ENCODE data around the gene MRPL38.
"Not testable (repeated sequence)": the region's sequence is repeated elsewhere in the genome, so short reads cannot be mapped to it uniquely, and the experiment has no call there.

The MRPL38 gene

DNA sequence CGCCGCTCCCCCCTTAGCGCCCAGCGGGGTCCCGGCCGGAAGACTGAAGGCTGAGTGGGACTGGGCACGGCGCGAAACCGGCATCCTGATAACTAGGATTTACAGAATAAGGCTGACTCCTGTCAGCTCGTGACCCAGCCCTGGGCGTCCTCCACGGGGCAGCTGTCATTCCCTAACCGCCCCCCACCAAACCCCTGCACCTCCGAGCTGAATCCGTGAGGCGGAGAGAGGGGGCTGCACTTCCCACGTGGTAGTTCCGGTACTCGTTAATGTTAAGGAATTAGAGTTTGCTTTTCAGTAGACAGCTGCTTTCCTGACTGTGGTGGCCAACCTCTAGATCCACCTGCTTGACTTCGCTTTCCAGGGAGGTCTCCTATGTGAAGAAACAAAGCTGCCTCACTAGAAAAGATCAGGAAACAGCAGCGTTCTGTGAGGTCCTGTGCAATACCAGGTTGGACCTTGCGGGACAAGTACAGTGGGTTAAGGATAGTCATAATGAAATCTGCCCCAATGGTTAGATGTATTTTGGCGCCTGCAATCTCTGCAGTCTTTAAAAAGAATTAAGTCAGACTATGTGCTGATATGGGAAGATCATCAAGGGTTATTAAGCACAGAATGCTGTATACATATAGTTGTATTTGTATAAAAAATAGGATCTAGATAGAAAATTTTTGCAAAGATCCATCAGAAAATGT is 48.5 kb downstream of the MRPL38 start:
- peak overlapping the region; percentile 98 for H3K9ac ChIP-seq
- H4K20me1 ChIP-seq: peaks cover 13% of the 10 kb centered on the region; the same call in 1 of the 2 replicates
- peak overlapping the region; percentile 88 for H3K4me3 ChIP-seq
- H3K36me3 ChIP-seq: peaks cover 18% of the 10 kb centered on the region
- H3K4me2 ChIP-seq: peak overlapping the region; percentile 94
- H3K27ac ChIP-seq: peak overlapping the region; percentile 97
- TF ChIP-seq Cebpa-rat (IDR thresholded peaks at IDR 0.05): no peak
- no peaks in the 10 kb centered on the region for H3K9me3 ChIP-seq
- H3K27me3 ChIP-seq: no peaks in the 10 kb centered on the region
- H3K4me1 ChIP-seq: peaks cover 50% of the 10 kb centered on the region

DNA sequence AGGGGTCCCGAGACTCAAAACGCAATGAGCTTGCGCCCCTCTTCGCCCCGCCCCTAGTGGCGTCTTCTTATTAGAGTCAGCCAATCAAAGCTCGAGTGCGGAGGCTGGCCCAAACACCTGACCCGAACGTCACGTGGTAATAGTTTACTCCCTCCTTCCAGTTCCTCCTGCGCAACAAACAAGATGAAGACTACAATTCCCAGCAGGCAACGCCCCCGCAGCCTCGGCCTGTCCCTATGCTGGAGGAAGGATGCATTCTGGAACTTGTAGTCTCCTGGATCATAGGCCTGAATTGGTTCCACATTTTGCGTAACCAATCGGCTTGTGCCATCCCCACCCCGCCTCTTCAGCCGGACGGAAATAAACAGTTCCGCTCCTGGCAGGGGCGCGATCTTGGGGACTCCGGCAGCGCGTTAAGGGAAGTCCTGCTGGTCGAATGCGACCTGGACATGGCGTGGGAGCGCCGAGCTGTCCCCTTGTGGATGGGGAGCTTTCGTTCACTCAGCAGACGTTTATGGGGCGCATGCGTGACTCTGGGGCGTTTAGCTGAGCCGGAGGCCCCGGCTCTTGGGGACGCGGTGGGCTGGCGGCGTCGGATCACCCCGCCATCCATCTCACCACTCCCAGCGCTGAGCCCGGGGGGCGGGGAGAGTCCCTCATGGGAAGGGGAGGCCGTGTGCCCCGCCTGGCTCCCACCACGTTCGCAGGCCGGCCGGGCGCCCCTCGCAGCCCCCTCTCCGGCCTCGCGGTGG is 49.2 kb downstream of the MRPL38 start, which contains the start of gene WBP2:
TSS of gene WBP2 (minus strand) at position 26 of the 752 bp plus-strand sequence. CDS start 38 bp downstream, outside the sequence.
- Histone ChIP-seq H3K4me1 (peaks cover 45% of the 10 kb centered on the region), H3K4me3 (peak within 1 kb of the TSS; percentile 88), H3K27ac (peak within 1 kb of the TSS; percentile 97), H3K4me2 (peak within 1 kb of the TSS; percentile 95), H3K27me3 (no peaks in the 10 kb centered on the region), H3K36me3 (peaks cover 25% of the 10 kb centered on the region), H3K9me3 (no peaks in the 10 kb centered on the region), H4K20me1 (peaks cover 13% of the 10 kb centered on the region; the same call in 1 of the 2 replicates), H3K9ac (peak within 1 kb of the TSS; percentile 98)
- TF ChIP-seq Cebpa-rat (IDR thresholded peaks at IDR 0.05): 0 out of 2 replicates have a peak, but pooled peaks have one; percentile 8

DNA sequence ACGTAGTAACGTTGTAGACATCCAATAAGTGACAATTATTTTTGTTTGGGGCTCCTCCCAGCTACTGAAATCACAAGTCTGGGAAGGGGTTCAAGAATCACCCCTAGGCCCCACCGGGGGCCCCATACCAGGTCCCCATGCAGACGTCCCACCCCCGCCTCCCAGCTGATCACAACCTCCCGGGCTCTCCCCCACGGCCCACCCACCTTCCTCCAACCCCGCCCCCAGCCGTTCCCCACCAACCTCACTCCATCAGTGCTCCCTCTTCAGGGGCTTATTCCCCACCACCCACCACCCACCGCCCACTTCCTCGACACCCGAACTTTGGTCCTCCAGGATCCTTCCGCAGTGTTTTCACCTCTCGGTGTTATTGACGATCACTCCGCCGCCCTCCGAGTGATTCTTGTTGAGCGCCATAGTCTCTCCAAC is 49.8 kb downstream of the MRPL38 start:
- H3K27me3 ChIP-seq: no peaks in the 10 kb centered on the region
- no peaks in the 10 kb centered on the region for H3K9me3 ChIP-seq
- peaks cover 13% of the 10 kb centered on the region; the same call in 1 of the 2 replicates for H4K20me1 ChIP-seq
- H3K27ac ChIP-seq: peak overlapping the region; percentile 64
- H3K9ac ChIP-seq: peak overlapping the region; percentile 80
- peaks cover 45% of the 10 kb centered on the region for H3K4me1 ChIP-seq
- peak overlapping the region; percentile 88 for H3K4me3 ChIP-seq
- peak overlapping the region; percentile 95 for H3K4me2 ChIP-seq
- peaks cover 31% of the 10 kb centered on the region for H3K36me3 ChIP-seq
- TF ChIP-seq Cebpa-rat (IDR thresholded peaks at IDR 0.05): no peak

DNA sequence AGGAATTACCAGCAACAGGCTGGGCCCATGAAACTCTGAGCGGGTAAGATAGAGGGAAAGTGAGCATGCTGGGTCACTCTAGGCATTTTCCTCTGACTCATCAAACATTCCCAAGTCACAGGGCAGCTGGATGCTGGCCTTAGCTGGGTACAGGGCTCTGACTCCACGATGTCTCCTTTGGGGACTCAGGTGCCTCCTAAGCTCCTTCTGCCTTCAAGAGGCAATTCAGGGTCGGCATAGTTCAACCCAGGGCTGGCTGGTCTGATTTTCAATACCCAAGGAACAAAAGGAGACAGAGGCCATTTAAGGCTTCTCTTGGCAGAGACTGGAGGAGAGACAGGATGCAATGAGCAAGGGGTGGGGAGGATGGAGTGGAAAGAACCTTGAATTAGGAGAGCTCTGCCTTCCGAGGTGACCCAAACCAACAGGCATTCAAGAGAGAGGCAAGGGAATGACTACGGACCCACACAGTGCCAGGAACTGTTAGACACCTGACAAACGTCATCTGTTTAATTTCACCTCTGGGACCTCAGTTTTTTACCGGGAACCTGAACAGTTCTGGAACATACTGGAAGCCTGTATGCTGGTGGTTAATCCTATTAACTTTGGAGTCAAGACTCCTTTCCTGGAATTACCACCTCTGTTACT is 50.5 kb downstream of the MRPL38 start:
- H3K27me3 ChIP-seq: no peaks in the 10 kb centered on the region
- no peak for TF ChIP-seq Cebpa-rat (IDR thresholded peaks at IDR 0.05)
- peak overlapping the region; percentile 95 for H3K4me2 ChIP-seq
- H4K20me1 ChIP-seq: peaks cover 13% of the 10 kb centered on the region; the same call in 1 of the 2 replicates
- peaks cover 47% of the 10 kb centered on the region for H3K4me1 ChIP-seq
- peak overlapping the region; percentile 80 for H3K9ac ChIP-seq
- H3K9me3 ChIP-seq: no peaks in the 10 kb centered on the region
- peak overlapping the region; percentile 64 for H3K27ac ChIP-seq
- H3K4me3 ChIP-seq: peak overlapping the region; percentile 88
- H3K36me3 ChIP-seq: peaks cover 38% of the 10 kb centered on the region

DNA sequence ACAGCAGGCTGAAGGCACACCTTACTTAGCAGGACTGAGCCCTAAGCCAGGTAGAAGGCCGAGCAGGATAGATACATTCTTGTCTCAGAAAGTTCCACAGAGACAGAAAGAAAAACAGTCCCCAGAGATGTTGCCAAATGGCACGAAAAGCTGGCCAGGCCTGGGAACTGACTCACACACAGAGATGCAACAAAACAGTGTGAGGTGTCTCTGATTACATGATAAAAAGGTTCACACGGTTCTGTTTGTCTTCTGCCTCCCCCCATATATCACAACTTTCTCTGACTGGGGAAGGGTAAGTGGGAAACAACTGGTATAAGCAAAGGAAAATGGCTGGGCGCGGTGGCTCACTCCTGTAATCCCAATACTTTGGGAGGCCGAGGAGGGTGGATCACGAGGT is 51.3 kb downstream of the MRPL38 start:
- Histone ChIP-seq H3K36me3 (peaks cover 46% of the 10 kb centered on the region), H4K20me1 (peaks cover 13% of the 10 kb centered on the region; the same call in 1 of the 2 replicates), H3K4me2 (peak overlapping the region; percentile 95), H3K4me1 (peaks cover 46% of the 10 kb centered on the region), H3K27me3 (no peaks in the 10 kb centered on the region), H3K4me3 (no peak overlapping the region), H3K9ac (peak overlapping the region; percentile 80; the same call in 1 of the 2 replicates), H3K9me3 (no peaks in the 10 kb centered on the region), H3K27ac (no peak overlapping the region)
- no peak for TF ChIP-seq Cebpa-rat (IDR thresholded peaks at IDR 0.05)

DNA sequence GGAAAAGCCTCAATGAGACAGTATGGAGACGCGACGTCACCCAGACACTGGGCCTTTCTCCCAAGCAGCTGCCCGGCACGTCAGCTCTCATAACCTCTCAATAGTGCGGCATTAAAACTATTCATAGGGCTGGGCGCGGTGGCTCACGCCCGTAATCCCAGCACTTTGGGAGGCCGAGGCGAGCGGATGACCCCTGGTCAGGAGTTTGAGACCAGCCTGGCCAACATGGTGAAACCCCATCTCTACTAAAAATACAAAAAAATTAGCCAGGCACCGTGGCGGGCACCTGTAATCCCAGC is 53.0 kb downstream of the MRPL38 start:
- H3K27me3 ChIP-seq, H3K9ac ChIP-seq, H3K4me2 ChIP-seq, H3K4me3 ChIP-seq, H3K9me3 ChIP-seq, H3K27ac ChIP-seq: not testable (repeated sequence)
- Histone ChIP-seq H3K36me3 (peaks cover 64% of the 10 kb centered on the region), H4K20me1 (peaks cover 13% of the 10 kb centered on the region; the same call in 1 of the 2 replicates), H3K4me1 (peaks cover 50% of the 10 kb centered on the region)

DNA sequence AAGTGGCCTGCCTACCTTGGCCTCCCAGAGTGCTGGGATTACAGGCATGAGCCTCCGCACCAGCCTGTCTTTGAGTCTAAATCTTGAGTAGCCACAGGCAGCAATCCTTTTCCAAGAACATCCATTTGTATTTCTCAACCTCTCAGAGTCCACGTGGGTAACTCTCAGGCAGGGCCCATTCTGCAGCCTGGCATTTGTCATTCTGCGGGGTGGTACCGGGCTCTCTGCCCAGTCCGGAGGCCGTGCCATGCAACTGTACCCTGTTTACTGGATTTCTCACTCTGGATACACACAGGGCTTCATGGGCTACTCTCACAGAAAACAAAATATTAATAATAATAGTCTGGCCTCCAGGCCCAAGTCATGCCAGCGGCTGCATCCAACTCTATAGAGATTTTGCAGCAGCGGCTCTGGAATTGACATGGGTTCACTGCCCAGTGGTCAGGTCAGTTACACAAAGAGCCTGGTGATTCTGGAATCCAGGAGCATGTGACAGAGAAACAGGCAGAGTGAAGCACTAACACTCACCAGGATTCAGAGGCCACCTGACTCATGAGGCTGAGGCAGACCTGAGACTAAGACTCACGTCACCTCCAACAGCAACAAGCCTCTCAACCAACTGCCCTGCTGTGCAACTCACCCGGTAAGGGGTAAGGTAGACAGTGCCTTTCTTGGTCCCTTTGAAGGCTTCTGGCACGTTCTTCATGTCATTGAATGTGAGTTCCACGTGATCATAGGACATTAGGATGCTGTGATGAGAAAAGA is 53.6 kb downstream of the MRPL38 start:
- Histone ChIP-seq H3K4me3 (no peak overlapping the region), H3K4me2 (no peak overlapping the region), H3K9me3 (no peaks in the 10 kb centered on the region), H3K27ac (no peak overlapping the region), H4K20me1 (peaks cover 13% of the 10 kb centered on the region; the same call in 1 of the 2 replicates), H3K36me3 (peaks cover 69% of the 10 kb centered on the region), H3K27me3 (no peaks in the 10 kb centered on the region), H3K4me1 (peaks cover 50% of the 10 kb centered on the region), H3K9ac (no peak overlapping the region)
- no peak for TF ChIP-seq Cebpa-rat (IDR thresholded peaks at IDR 0.05)

DNA sequence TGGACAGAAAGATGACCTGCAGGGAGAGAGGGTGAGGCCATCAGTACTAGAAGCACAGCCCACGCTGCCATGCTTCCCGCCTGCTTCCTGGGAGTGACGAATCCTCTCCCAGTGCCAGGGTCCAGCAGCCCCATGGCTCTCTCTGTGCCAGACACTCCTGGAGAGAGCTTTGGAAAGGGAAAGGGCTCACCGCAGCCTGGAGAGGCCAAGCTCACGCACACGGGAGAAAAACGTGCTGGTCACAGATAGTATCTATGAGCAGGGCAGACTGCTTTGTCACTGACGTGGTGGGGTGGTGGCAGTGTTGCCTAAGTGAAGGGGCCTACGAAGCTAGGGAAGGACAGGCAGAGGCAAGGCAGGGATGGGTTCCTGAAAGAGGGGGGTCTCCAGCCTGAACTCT is 55.0 kb downstream of the MRPL38 start:
- TF ChIP-seq Cebpa-rat (IDR thresholded peaks at IDR 0.05): no peak
- no peak overlapping the region for H3K9ac ChIP-seq
- H3K27me3 ChIP-seq: no peaks in the 10 kb centered on the region
- H3K4me2 ChIP-seq: no peak overlapping the region
- peaks cover 63% of the 10 kb centered on the region for H3K4me1 ChIP-seq
- H3K36me3 ChIP-seq: peaks cover 73% of the 10 kb centered on the region
- H4K20me1 ChIP-seq: peaks cover 13% of the 10 kb centered on the region; the same call in 1 of the 2 replicates
- no peak overlapping the region for H3K4me3 ChIP-seq
- no peaks in the 10 kb centered on the region for H3K9me3 ChIP-seq
- no peak overlapping the region for H3K27ac ChIP-seq

DNA sequence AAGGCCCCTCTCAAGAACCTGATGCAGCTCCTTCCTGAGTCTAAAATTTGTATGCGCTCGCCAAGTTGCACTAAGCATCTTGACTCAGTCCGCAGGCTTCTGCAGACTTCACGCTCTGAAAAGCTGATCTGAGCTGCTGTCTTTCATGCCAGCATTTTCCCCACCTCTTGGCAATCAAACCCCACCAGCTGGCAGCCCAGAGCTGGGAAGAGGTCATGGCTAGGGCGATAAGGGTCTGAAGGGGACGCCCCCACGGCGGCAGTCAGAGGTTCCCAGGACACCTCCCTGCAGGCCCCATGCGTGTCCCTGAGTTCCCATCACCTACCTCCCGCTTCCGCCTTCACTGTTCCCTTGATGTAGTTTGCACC is 55.4 kb downstream of the MRPL38 start:
- H3K4me1 ChIP-seq: peaks cover 61% of the 10 kb centered on the region
- H3K4me2 ChIP-seq: no peak overlapping the region
- H3K4me3 ChIP-seq: no peak overlapping the region
- H4K20me1 ChIP-seq: peaks cover 9% of the 10 kb centered on the region; the same call in 1 of the 2 replicates
- H3K27ac ChIP-seq: no peak overlapping the region; the same call in 1 of the 2 replicates
- no peak overlapping the region for H3K9ac ChIP-seq
- no peak for TF ChIP-seq Cebpa-rat (IDR thresholded peaks at IDR 0.05)
- H3K9me3 ChIP-seq: no peaks in the 10 kb centered on the region
- H3K27me3 ChIP-seq: no peaks in the 10 kb centered on the region
- peaks cover 73% of the 10 kb centered on the region for H3K36me3 ChIP-seq

Measured in BLaER1 (cell line).